HS-5 (cell line): ENCODE results near the gene MAB21L4.

Experiments used
- DNase-seq: peaks from one replicate; pipeline ENCODE4 v3.0.0-alpha.2; 2012; ENCODE audit warnings: low read depth

The MAB21L4 gene

GRCh38 chr2:240876475-240877251, 19.3 kb downstream of the MAB21L4 start:
- DNase-seq, result no peak

- DNase-seq, result no peak
Measured at GRCh38 chr2:240876035-240876474, 19.9 kb downstream of the MAB21L4 start.

GRCh38 chr2:240875228-240876034, 20.5 kb downstream of the MAB21L4 start:
- no peak for DNase-seq

- DNase-seq, result no peak
Measured at GRCh38 chr2:240874715-240875227, 21.2 kb downstream of the MAB21L4 start.

- DNase-seq, result no peak
Measured at GRCh38 chr2:240873805-240874714, 21.9 kb downstream of the MAB21L4 start.

- no peak for DNase-seq
Measured at GRCh38 chr2:240873098-240873788, 22.7 kb downstream of the MAB21L4 start.

GRCh38 chr2:240872317-240873097, 23.4 kb downstream of the MAB21L4 start:
- DNase-seq, result no peak

- no peak for DNase-seq
Measured at GRCh38 chr2:240871071-240871958, 24.6 kb downstream of the MAB21L4 start.

GRCh38 chr2:240869956-240870875, 25.7 kb downstream of the MAB21L4 start:
- no peak for DNase-seq

GRCh38 chr2:240869109-240869955, 26.6 kb downstream of the MAB21L4 start:
- no peak for DNase-seq

GRCh38 chr2:240868286-240869108, 27.5 kb downstream of the MAB21L4 start, which contains the start of gene AGXT:
Gene AGXT, plus strand, starts transcription at chr2:240868824. Its CDS starts 42 bp downstream, at chr2:240868866.
- DNase-seq, result no peak

GRCh38 chr2:240865391-240865790, 30.6 kb downstream of the MAB21L4 start:
- no peak for DNase-seq

GRCh38 chr2:240864475-240864874, 31.5 kb downstream of the MAB21L4 start:
- no peak for DNase-seq

GRCh38 chr2:240861547-240861946, 34.4 kb downstream of the MAB21L4 start:
- DNase-seq, result no peak

GRCh38 chr2:240858871-240859270, 37.1 kb downstream of the MAB21L4 start:
- DNase-seq, result no peak

- no peak for DNase-seq
Measured at GRCh38 chr2:240858321-240858720, 37.6 kb downstream of the MAB21L4 start.
